H1 (cell line): Measurements from ENCODE around the gene MICU2. TPM values are rescaled to one million over a fixed set of nuclear protein-coding genes. Genes with fewer than 3 reads are reported as not detected.

Experiments
- CTBP2 ChIP-seq: IDR thresholded peaks from 2 replicates; pipeline ENCODE4 v1.7.0; 2011; ENCODE audit warnings: borderline replicate concordance, mild to moderate bottlenecking, moderate library complexity, mixed read lengths, low read length; ENCODE audit not compliant: insufficient read depth, insufficient read length
- SP2 ChIP-seq: IDR thresholded peaks from 2 replicates; pipeline ENCODE4 v1.6.1; 2012; ENCODE audit warnings: mild to moderate bottlenecking, low read length, inconsistent platforms
- USF2 ChIP-seq: IDR thresholded peaks from 2 replicates; pipeline ENCODE4 v1.6.1; 2011; ENCODE audit warnings: low read length, improper control_type of control experiment
- polyA plus RNA-seq, 7 experiments: library from polyadenylated mRNA; depleted of rRNA in 3 of 7; stranded (reverse) in 5 of 7; unstranded in 2 of 7; fragments of >200 nt in 5 of 7; fragments of 200-250 nt in 2 of 7; gene quantifications; 1 replicate in 5 of 7; 2 replicates in 1 of 7; 4 replicates in 1 of 7; pipeline versions ENCODE4 v1.2.1 to v1.2.3, GENCODE V29; 2011 to 2013; ENCODE audit warnings: missing spikeins in 2 of 7, mixed read lengths in 2 of 7
- total RNA-seq: library from RNA; stranded (reverse); fragmentation: NEBNext Ultra II Directional; extraction: Animal tissue kit (Norgen Biotek cat#: 25700); gene quantifications from 2 replicates; pipeline ENCODE4 v1.2.1, GENCODE V29; 2021

MICU2 gene
- total and polyA plus RNA-seq, 2 of the 8 experiments (the other 6 are each of a cell fraction or from before 2014, with no cell fraction given), result 34.6 to 36.5 TPM

GRCh38 chr13:21453387-21454081, 150.4 kb downstream of the MICU2 start (continued):
- TF ChIP-seq SP2 (no peak), CTBP2 (no peak), USF2 (no peak)
- TF ChIP-seq, all 59 proteins: peak for 0
